ENCODE data around the gene NELL2.

NELL2 gene

GRCh38 chr12:44626883-44627282 is 249.2 kb downstream of the NELL2 start:
- Histone ChIP-seq H3K27ac (replicated peaks) (no peak overlapping the region), H3K27me3 (ENCODE audit: insufficient read depth, poor library complexity, severe bottlenecking) (no peaks in the 10 kb centered on the region), H3K4me3 (replicated peaks; ENCODE audit: insufficient read depth, low read length) (no peak overlapping the region)
- DNase-seq (ENCODE audit: low read depth in 1 of 2, low spot score in 1 of 2), result no peak
- TF ChIP-seq REST (IDR thresholded peaks at IDR 0.05; ENCODE audit: insufficient replicate concordance, low read depth) (no peak), CTCF (IDR thresholded peaks at IDR 0.05; ENCODE audit: insufficient read depth, low read length) (no peak), SPI1 (IDR thresholded peaks at IDR 0.05; ENCODE audit: borderline replicate concordance, low read depth) (no peak), GABPA (IDR thresholded peaks at IDR 0.05; ENCODE audit: low read depth) (no peak), POLR2AphosphoS5 (IDR thresholded peaks at IDR 0.05; ENCODE audit: low read depth) (no peak)

GRCh38 chr12:44618946-44619345 is 257.2 kb downstream of the NELL2 start:
- Histone ChIP-seq H3K27me3 (ENCODE audit: insufficient read depth, poor library complexity, severe bottlenecking) (peaks cover 3% of the 10 kb centered on the region), H3K27ac (replicated peaks) (no peak overlapping the region), H3K4me3 (replicated peaks; ENCODE audit: insufficient read depth, low read length) (no peak overlapping the region)
- no peak for DNase-seq (ENCODE audit: low read depth in 1 of 2, low spot score in 1 of 2)
- TF ChIP-seq REST (IDR thresholded peaks at IDR 0.05; ENCODE audit: insufficient replicate concordance, low read depth), result no peak
- no peak for TF ChIP-seq CTCF (IDR thresholded peaks at IDR 0.05; ENCODE audit: insufficient read depth, low read length)
- no peak for TF ChIP-seq POLR2AphosphoS5 (IDR thresholded peaks at IDR 0.05; ENCODE audit: low read depth)
- TF ChIP-seq GABPA (IDR thresholded peaks at IDR 0.05; ENCODE audit: low read depth), result no peak
- TF ChIP-seq SPI1 (IDR thresholded peaks at IDR 0.05; ENCODE audit: borderline replicate concordance, low read depth), result no peak

GRCh38 chr12:44616402-44616801 is 259.7 kb downstream of the NELL2 start:
- H3K27ac ChIP-seq (replicated peaks), result no peak overlapping the region
- peaks cover 3% of the 10 kb centered on the region for H3K27me3 ChIP-seq (ENCODE audit: insufficient read depth, poor library complexity, severe bottlenecking)
- no peak for TF ChIP-seq GABPA (IDR thresholded peaks at IDR 0.05; ENCODE audit: low read depth)
- no peak for TF ChIP-seq CTCF (IDR thresholded peaks at IDR 0.05; ENCODE audit: insufficient read depth, low read length)
- TF ChIP-seq POLR2AphosphoS5 (IDR thresholded peaks at IDR 0.05; ENCODE audit: low read depth), result no peak
- TF ChIP-seq REST (IDR thresholded peaks at IDR 0.05; ENCODE audit: insufficient replicate concordance, low read depth), result no peak
- TF ChIP-seq SPI1 (IDR thresholded peaks at IDR 0.05; ENCODE audit: borderline replicate concordance, low read depth), result no peak
- no peak overlapping the region for H3K4me3 ChIP-seq (replicated peaks; ENCODE audit: insufficient read depth, low read length)
- no peak for DNase-seq (ENCODE audit: low read depth in 1 of 2, low spot score in 1 of 2)
